IMR-90 (cell line): ENCODE results near the gene UBE2G1. TPM values are rescaled to one million over a fixed set of nuclear protein-coding genes. Genes with fewer than 3 reads are reported as not detected.

Experiments used
- ATAC-seq: fragments of 200-7000 bp; cut with Tn5 transposase; 2 replicates; pipeline ENCODE4 v1.9.1; 2020; ENCODE audit warnings: low read depth, mild to moderate bottlenecking, moderate library complexity
- BruUV-seq: library from RNA; stranded (reverse); fragments of 400-500 nt; replicated peaks from 2 replicates; lab custom pipeline; 2021; lab: Mats Ljungman, UMichigan
- CTCF ChIA-PET: fragments of 300-600 bp; formaldehyde crosslinking; extraction: SDS; loops from one replicate; lab custom pipeline; 2021; ENCODE audit warnings: antibody characterized with exemption; lab: Yijun Ruan, JAX
- POLR2A ChIA-PET: fragments of 300-600 bp; sonication (Branson Sonifier 250); formaldehyde crosslinking; loops from one replicate; lab custom pipeline; 2022; ENCODE audit warnings: antibody characterized with exemption; ENCODE audit not compliant: unreplicated experiment; lab: Charles Lee
- DNase-seq: peaks from one replicate; pipeline ENCODE4 v3.0.0; 2013
- H2AFZ ChIP-seq: replicated peaks from 2 replicates; pipeline ENCODE3; 2013; ENCODE audit warnings: low read length, mild to moderate bottlenecking; ENCODE audit not compliant: poor library complexity
- H2AK5ac ChIP-seq: 2 replicates; pipeline ENCODE4 v1.6.1; 2013; ENCODE audit warnings: low read depth, low read length, inconsistent platforms
- H2AK9ac ChIP-seq: replicated peaks from 2 replicates; pipeline ENCODE3; 2013; ENCODE audit warnings: mild to moderate bottlenecking, low read depth, low read length, moderate library complexity; ENCODE audit not compliant: poor library complexity
- H2BK120ac ChIP-seq: 2 replicates; pipeline ENCODE4 v1.6.1; 2013; ENCODE audit warnings: low read depth, low read length, inconsistent platforms
- H2BK15ac ChIP-seq: 3 replicates; pipeline ENCODE4 v1.6.1; 2013; ENCODE audit warnings: low read depth, low read length, inconsistent platforms
- H2BK20ac ChIP-seq: 2 replicates; pipeline ENCODE4 v1.6.1; 2013; ENCODE audit warnings: low read depth, mild to moderate bottlenecking, inconsistent platforms, low read length, moderate library complexity
- H2BK5ac ChIP-seq: 2 replicates; pipeline ENCODE4 v1.6.1; 2013; ENCODE audit warnings: mild to moderate bottlenecking, low read depth, low read length, inconsistent platforms; ENCODE audit not compliant: poor library complexity, severe bottlenecking
- H3K14ac ChIP-seq: replicated peaks from 2 replicates; pipeline ENCODE4 v1.6.1; 2013; ENCODE audit warnings: low read depth, low read length, inconsistent platforms
- H3K18ac ChIP-seq: 2 replicates; pipeline ENCODE4 v1.6.1; 2013; ENCODE audit warnings: low read depth, low read length, control low read depth
- H3K23ac ChIP-seq: 2 replicates; pipeline ENCODE4 v1.6.1; 2013; ENCODE audit warnings: low read depth, low read length, inconsistent platforms
- H3K27ac ChIP-seq: 2 replicates; pipeline ENCODE4 v1.5.1; 2013; ENCODE audit warnings: mild to moderate bottlenecking, control low read depth, low read length; ENCODE audit not compliant: insufficient read depth
- H3K27me3 ChIP-seq: 2 replicates; pipeline ENCODE4 v1.6.1; 2013; ENCODE audit warnings: low read length; ENCODE audit not compliant: control insufficient read depth, insufficient read depth
- H3K36me3 ChIP-seq: 2 replicates; pipeline ENCODE4 v1.6.1; 2013; ENCODE audit warnings: low read length, mixed read lengths; ENCODE audit not compliant: control insufficient read depth, insufficient read depth
- H3K4ac ChIP-seq: 2 replicates; pipeline ENCODE4 v1.6.1; 2013; ENCODE audit warnings: low read depth, low read length, inconsistent platforms
- H3K4me1 ChIP-seq: 2 replicates; pipeline ENCODE4 v1.6.1; 2013; ENCODE audit warnings: low read length, mixed read lengths; ENCODE audit not compliant: control insufficient read depth, insufficient read depth
- H3K4me2 ChIP-seq: 2 replicates; pipeline ENCODE4 v1.6.1; 2013; ENCODE audit warnings: low read depth, mild to moderate bottlenecking, control low read depth, low read length, moderate library complexity
- H3K4me3 ChIP-seq: 2 replicates; pipeline ENCODE4 v1.5.1; 2013; ENCODE audit warnings: low read depth, mild to moderate bottlenecking, control low read depth, low read length, moderate library complexity; ENCODE audit not compliant: insufficient read depth
- H3K56ac ChIP-seq: 2 replicates; pipeline ENCODE4 v1.6.1; 2013; ENCODE audit warnings: low read length, inconsistent platforms; ENCODE audit not compliant: insufficient read depth; ENCODE audit errors: extremely low read depth
- H3K79me1 ChIP-seq, 2 experiments: 2 replicates each; pipeline ENCODE4 v1.6.1; 2013; ENCODE audit warnings: low read length in 2 of 2, inconsistent platforms in 1 of 2, low read depth in 1 of 2
- H3K9ac ChIP-seq: 2 replicates; pipeline ENCODE4 v1.6.1; 2013; ENCODE audit warnings: low read depth, low read length, control low read depth
- H3K9me1 ChIP-seq: 2 replicates; pipeline ENCODE4 v1.6.1; 2013; ENCODE audit warnings: low read length, inconsistent platforms; ENCODE audit not compliant: insufficient read depth
- H3K9me3 ChIP-seq: 2 replicates; pipeline ENCODE4 v1.6.1; 2013; ENCODE audit warnings: low read length; ENCODE audit not compliant: control insufficient read depth, insufficient read depth
- H4K20me1 ChIP-seq: 2 replicates; pipeline ENCODE4 v1.6.1; 2013; ENCODE audit warnings: low read length, inconsistent platforms; ENCODE audit not compliant: insufficient read depth
- H4K5ac ChIP-seq: 2 replicates; pipeline ENCODE4 v1.6.1; 2013; ENCODE audit warnings: mild to moderate bottlenecking, low read depth, low read length, control low read depth
- H4K8ac ChIP-seq, 2 experiments: 2 replicates each; pipeline ENCODE4 v1.6.1; 2013; ENCODE audit warnings: low read depth in 2 of 2, low read length in 2 of 2, control low read depth in 1 of 2, inconsistent platforms in 1 of 2
- H4K91ac ChIP-seq: 2 replicates; pipeline ENCODE4 v1.6.1; 2013; ENCODE audit warnings: low read depth, low read length, inconsistent platforms; ENCODE audit not compliant: insufficient read depth
- BHLHE40 ChIP-seq: fragments of 150-350 bp; IDR thresholded peaks from 2 replicates; pipeline ENCODE4 v1.6.1; 2016; ENCODE audit warnings: mild to moderate bottlenecking, low read depth, low read length
- CEBPB ChIP-seq: IDR thresholded peaks from 2 replicates; pipeline ENCODE4 v1.6.1; 2012; ENCODE audit warnings: low read depth, low read length, improper control_type of control experiment
- CHD1 ChIP-seq: IDR thresholded peaks from 2 replicates; pipeline ENCODE4 v1.6.1; 2012; ENCODE audit warnings: low read depth, low read length, improper control_type of control experiment
- ELK1 ChIP-seq: fragments of 150-350 bp; IDR thresholded peaks from 2 replicates; pipeline ENCODE4 v1.6.1; 2016; ENCODE audit warnings: low read depth, mild to moderate bottlenecking, low read length, moderate library complexity, borderline replicate concordance
- FOS ChIP-seq: fragments of 150-350 bp; IDR thresholded peaks from 2 replicates; pipeline ENCODE4 v1.6.1; 2016; ENCODE audit warnings: low read depth, low read length
- MAFK ChIP-seq: IDR thresholded peaks from 2 replicates; pipeline ENCODE4 v1.6.1; 2012; ENCODE audit warnings: low read depth, low read length, improper control_type of control experiment
- MAZ ChIP-seq: IDR thresholded peaks from 2 replicates; pipeline ENCODE4 v1.6.1; 2012; ENCODE audit warnings: low read depth, mild to moderate bottlenecking, low read length, improper control_type of control experiment, moderate library complexity, borderline replicate concordance
- MXI1 ChIP-seq: IDR thresholded peaks from 2 replicates; pipeline ENCODE4 v1.6.1; 2012; ENCODE audit warnings: low read depth, mild to moderate bottlenecking, low read length, moderate library complexity, borderline replicate concordance
- NFE2L2 ChIP-seq: fragments of 150-350 bp; IDR thresholded peaks from 2 replicates; pipeline ENCODE4 v1.6.1; 2016; ENCODE audit warnings: low read depth, mild to moderate bottlenecking, low read length
- POLR2A ChIP-seq: IDR thresholded peaks from 2 replicates; pipeline ENCODE4 v1.6.1; 2012; ENCODE audit warnings: mild to moderate bottlenecking, low read depth, low read length
- RCOR1 ChIP-seq: IDR thresholded peaks from 2 replicates; pipeline ENCODE4 v1.6.1; 2012; ENCODE audit warnings: mild to moderate bottlenecking, low read length, improper control_type of control experiment; ENCODE audit not compliant: insufficient replicate concordance
- SMC3 ChIP-seq: fragments of 150-350 bp; IDR thresholded peaks from 2 replicates; pipeline ENCODE4 v1.6.1; 2016; ENCODE audit warnings: low read depth, mild to moderate bottlenecking, antibody characterized with exemption, low read length, moderate library complexity
- WGBS, 2 experiments: methylation state at CpG; one replicate each; pipeline versions ENCODE4 v1.1.5 to v1.1.7; 2013; ENCODE audit warnings: missing lambda C conversion rate in 2 of 2; ENCODE audit not compliant: insufficient read length in 1 of 2; ENCODE audit errors: extremely low coverage in 2 of 2; 5-methylcytosine and 5-hydroxymethylcytosine counted together
- dilution Hi-C: fragments of 300-500 bp; cut with HindIII; formaldehyde crosslinking; loops from one replicate; pipeline ENCODE4 v1.14.3; 2018; ENCODE audit warnings: low sequenced_read_pairs; ENCODE audit not compliant: unreplicated experiment
- in situ Hi-C: fragments of 300-500 bp; cut with MboI; formaldehyde crosslinking; loops from 3 replicates; pipeline ENCODE4 v1.14.3; 2019; ENCODE audit warnings: low sequenced_read_pairs, inconsistent platforms, mixed read lengths
- intact Hi-C: fragments of 100-400 bp; cut with micrococcal nuclease; formaldehyde crosslinking; loops from 2 replicates; pipeline ENCODE4 v1.10.0; 2022
- polyA plus RNA-seq, 3 experiments: library from polyadenylated mRNA; depleted of rRNA; stranded (reverse); fragments of >200 nt; gene quantifications; 2 replicates each; pipeline ENCODE4 v1.2.3, GENCODE V29; 2012; ENCODE audit warnings: low replicate concordance in 1 of 3
- total RNA-seq: library from RNA; depleted of rRNA; stranded (reverse); fragments of >200 nt; gene quantifications from 2 replicates; pipeline ENCODE4 v1.2.3, GENCODE V29; 2012
- TF ChIP-seq, protein P1 (sequence below): fragments of 150-350 bp; IDR thresholded peaks from 2 replicates; pipeline ENCODE4 v1.6.1; 2017; ENCODE audit warnings: mild to moderate bottlenecking, antibody characterized with exemption, low read length, low read depth

Gene UBE2G1
- total and polyA plus RNA-seq, 2 of the 4 experiments (the other 2 are of a cell fraction), result 26.3 to 26.6 TPM

DNA sequence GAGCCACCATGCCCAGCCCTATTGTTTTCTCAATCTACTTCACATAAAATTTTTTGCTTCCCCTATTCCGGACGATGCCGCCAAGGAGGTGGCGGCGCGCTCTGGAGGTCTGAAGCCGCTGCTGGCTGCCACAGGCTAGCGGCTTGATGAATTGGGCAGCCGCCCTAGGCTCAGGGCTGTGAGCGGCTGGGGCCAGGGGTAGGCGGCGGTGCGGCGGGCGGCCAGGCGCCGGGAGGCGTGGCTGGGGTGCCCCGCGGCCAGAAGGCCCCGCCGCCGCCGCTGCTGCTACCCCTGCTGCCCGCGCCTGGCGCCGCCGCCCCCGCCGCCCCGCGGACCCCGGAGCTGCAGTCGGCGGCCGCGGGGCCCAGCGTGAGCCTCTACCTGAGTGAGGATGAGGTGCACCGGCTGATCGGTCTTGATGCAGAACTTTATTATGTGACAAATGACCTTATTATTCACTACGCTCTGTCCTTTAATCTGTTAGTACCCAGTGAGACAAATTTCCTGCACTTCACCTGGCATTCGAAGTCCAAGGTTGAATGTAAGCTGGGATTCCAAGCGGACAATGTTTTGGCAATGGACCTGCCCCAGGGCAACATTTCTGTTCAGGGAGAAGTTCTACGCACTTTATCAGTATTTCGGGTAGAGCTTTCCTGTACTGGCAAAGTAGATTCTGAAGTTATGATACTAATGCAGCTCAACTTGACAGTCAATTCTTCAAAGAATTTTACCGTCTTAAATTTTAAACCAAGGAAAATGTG is 144.4 kb downstream of the UBE2G1 start (continued):
- no peak for TF ChIP-seq BHLHE40

DNA sequence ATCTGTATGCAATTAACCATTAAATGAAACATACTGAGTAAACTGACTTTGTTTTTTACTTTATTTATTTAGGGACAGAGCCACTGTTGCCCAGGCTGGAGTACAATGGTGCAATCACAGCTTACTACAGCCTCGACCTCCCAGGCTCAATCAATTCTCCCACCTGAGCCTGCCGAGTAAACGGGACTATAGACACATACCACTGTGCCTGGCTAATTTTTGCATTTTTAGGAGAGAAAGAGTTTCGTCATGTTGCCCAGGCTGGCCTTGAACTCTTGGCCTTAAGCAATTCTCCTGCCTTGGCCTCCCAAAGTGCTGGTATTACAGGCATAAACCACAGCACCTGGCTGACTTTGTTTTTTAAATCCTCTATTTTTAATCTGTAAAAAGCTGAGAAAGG is 145.3 kb downstream of the UBE2G1 start:
- Histone ChIP-seq H4K8ac (no peak overlapping the region), H3K9me1 (0 out of 2 replicates have a peak, but pooled peaks cover 5% of the 10 kb centered on the region), H4K91ac (no peak overlapping the region), H3K36me3 (peaks cover 8% of the 10 kb centered on the region), H3K27ac (no peak overlapping the region), H4K5ac (no peak overlapping the region), H3K9ac (no peak overlapping the region), H3K9me3 (no peaks in the 10 kb centered on the region), H3K4me3 (no peak overlapping the region), H2BK5ac (no peak overlapping the region), H3K23ac (no peak overlapping the region), H2AK9ac (no peak overlapping the region), H3K14ac (no peak overlapping the region), H3K4ac (no peak overlapping the region), H4K20me1 (no peaks in the 10 kb centered on the region), H3K79me1 (peaks cover 5 to 28% of the 10 kb centered on the region in 2 experiments; a peak in 3 of 4 replicates), H3K27me3 (no peaks in the 10 kb centered on the region), H2AK5ac (no peak overlapping the region), H3K4me2 (no peak overlapping the region), H2BK15ac (no peak overlapping the region), H3K56ac (no peak overlapping the region), H2BK120ac (no peak overlapping the region), H2AFZ (no peak overlapping the region), H2BK20ac (no peak overlapping the region), H3K4me1 (peaks cover 2% of the 10 kb centered on the region; the same call in 1 of the 2 replicates), H3K18ac (no peak overlapping the region)
- POLR2A ChIA-PET, result no interaction called here
- ATAC-seq, result no peak
- in situ Hi-C loops, result no loop called here
- no TSS peak for BruUV-seq
- no CpG with 5 or more reads among the region's 4 CpGs for WGBS, 2 experiments
- DNase-seq, result no peak
- dilution Hi-C loops, result no loop called here
- CTCF ChIA-PET, result no interaction called here
- intact Hi-C loops, result no loop called here
- TF ChIP-seq FOS (no peak), SMC3 (no peak), NFE2L2 (no peak), CHD1 (no peak), MAZ (no peak), MAFK (no peak), POLR2A (no peak), ELK1 (no peak), RCOR1 (no peak), BHLHE40 (no peak), CEBPB (no peak), MXI1 (no peak)
- TF ChIP-seq, protein P1, sequence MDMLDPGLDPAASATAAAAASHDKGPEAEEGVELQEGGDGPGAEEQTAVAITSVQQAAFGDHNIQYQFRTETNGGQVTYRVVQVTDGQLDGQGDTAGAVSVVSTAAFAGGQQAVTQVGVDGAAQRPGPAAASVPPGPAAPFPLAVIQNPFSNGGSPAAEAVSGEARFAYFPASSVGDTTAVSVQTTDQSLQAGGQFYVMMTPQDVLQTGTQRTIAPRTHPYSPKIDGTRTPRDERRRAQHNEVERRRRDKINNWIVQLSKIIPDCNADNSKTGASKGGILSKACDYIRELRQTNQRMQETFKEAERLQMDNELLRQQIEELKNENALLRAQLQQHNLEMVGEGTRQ, result no peak
